AG09309 (cell line): Measurements from ENCODE around the gene IRX2.

Source experiments
- DNase-seq: peaks from one replicate; pipeline ENCODE4 v3.0.0-alpha.2; 2010; ENCODE audit warnings: low read depth
- H3K4me3 ChIP-seq: 2 replicates; pipeline ENCODE4 v1.5.1; 2011; ENCODE audit warnings: mild to moderate bottlenecking, low read depth, low read length, moderate library complexity; ENCODE audit not compliant: control insufficient read depth
- CTCF ChIP-seq: IDR thresholded peaks from 2 replicates; pipeline ENCODE4 v1.5.1; 2011; ENCODE audit warnings: mild to moderate bottlenecking, low read depth, low read length, inconsistent platforms; ENCODE audit not compliant: insufficient read depth, control insufficient read depth; ENCODE audit errors: missing control alignments

IRX2 gene

GRCh38 chr5:2725980-2726765 is 25.3 kb downstream of the IRX2 start:
- H3K4me3 ChIP-seq = no peak overlapping the region
- no peak for TF ChIP-seq CTCF
- DNase-seq = no peak

DNA sequence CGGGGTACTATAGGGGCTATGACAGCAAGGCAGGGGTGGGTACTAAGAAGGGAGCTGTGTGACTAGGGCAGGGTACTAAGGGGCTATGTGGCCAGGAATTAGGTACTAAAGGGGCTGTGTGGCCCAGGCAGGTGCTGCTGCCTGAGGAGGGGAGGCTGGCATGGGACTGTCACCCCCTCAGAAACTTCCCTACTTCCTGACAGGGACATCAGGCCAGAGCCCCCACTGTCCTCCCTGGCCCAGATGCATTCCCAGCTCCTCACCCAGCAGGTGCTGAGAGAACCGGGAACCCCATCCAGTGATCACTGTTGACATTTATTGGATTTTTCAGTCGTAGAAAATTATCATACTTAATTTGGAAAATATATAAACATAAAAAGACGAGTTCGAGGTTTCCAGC is 26.6 kb downstream of the IRX2 start:
- no peak for DNase-seq
- no peak for TF ChIP-seq CTCF
- H3K4me3 ChIP-seq = no peak overlapping the region

- H3K4me3 ChIP-seq = no peak overlapping the region
- DNase-seq = no peak
- TF ChIP-seq CTCF = no peak
Measured at GRCh38 chr5:2724031-2724581, 27.4 kb downstream of the IRX2 start.

DNA sequence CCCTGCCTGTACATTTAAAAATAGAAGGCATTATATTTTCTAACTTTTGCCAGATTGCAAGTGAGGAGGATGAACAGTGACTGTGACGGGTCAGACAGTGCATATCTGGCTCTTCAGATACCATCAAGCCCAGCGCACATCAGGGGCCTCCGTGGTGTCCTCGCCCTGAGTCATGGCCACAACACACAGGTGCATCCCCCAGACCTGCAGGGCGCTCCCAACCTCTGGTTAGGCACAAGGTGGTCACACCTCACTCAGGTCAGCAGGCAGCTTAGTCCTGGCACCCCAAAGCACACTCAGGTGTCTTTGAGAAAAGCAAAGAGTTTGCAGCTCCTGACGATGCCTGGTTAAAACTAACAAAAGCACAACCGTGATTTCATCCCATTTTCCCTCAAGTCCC is 28.6 kb downstream of the IRX2 start:
- TF ChIP-seq CTCF = no peak
- no peak for DNase-seq
- H3K4me3 ChIP-seq = no peak overlapping the region

DNA sequence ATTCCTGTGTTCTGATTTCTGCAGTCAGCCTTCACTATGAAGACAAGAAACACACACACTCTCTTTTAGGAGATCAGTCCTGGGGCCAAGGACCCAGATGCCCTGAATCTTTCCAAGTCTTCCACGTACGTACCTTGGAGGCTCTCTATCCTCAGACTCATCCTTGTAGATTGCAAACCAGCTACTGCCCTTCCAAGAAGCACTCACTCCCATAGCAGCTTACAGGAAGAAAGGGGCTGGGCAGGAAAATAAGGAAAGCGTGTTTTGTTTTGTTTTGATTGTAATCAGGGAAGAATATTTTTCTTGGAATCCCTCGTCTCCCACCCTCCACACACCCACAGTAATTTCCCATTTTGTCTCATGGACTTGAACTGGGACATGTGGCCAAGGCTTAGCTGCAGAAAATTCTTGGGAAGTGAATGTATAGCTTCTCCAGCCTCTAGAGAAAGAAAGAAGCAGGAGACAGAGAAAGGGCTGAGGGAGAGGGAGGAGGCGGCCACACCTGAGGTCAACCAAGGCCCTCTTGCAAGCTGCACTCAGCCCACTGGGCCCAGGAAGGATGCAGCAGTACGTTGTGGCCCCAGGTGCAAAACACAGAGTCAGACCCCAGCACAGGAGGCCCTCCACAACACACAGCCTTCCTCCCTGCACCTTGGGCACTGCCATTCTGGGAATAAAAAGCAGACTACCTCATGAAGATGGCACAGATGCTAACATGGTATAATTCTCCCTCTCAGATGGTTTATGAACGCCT is 29.9 kb downstream of the IRX2 start:
- DNase-seq = no peak
- no peak for TF ChIP-seq CTCF
- no peak overlapping the region for H3K4me3 ChIP-seq

DNA sequence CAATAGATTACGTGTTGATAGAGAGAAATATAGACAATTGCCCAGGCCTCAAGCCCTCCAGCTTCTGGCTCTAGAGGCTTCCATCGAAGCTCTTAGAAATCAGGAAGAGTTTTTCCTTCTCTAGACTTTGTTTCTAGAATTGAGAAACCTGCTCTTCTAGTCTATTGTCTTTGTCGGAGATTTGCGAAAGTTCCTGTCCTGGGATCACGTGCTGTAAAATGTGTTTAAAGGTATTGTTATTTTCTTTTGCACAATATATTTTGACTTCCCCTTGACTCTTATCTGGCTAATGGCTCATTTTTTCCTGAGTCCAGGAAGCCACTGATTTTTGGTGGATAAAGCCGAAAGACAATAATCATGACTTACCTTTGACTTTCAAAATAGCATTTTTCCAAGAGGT is 32.1 kb downstream of the IRX2 start:
- TF ChIP-seq CTCF = no peak
- DNase-seq = no peak
- H3K4me3 ChIP-seq = no peak overlapping the region
